HG02678 (cell line): ENCODE data around the gene DTNBP1.

ENCODE experiments used
- ATAC-seq: cut with Tn5 transposase; IDR thresholded peaks from one replicate; pipeline ENCODE4 v1.9.1; 2021; ENCODE audit warnings: mild to moderate bottlenecking, moderate library complexity; ENCODE audit not compliant: unreplicated experiment

DTNBP1 gene

GRCh38 chr6:15517600-15517999, 145.2 kb downstream of the DTNBP1 start:
- ATAC-seq, result no peak

DNA sequence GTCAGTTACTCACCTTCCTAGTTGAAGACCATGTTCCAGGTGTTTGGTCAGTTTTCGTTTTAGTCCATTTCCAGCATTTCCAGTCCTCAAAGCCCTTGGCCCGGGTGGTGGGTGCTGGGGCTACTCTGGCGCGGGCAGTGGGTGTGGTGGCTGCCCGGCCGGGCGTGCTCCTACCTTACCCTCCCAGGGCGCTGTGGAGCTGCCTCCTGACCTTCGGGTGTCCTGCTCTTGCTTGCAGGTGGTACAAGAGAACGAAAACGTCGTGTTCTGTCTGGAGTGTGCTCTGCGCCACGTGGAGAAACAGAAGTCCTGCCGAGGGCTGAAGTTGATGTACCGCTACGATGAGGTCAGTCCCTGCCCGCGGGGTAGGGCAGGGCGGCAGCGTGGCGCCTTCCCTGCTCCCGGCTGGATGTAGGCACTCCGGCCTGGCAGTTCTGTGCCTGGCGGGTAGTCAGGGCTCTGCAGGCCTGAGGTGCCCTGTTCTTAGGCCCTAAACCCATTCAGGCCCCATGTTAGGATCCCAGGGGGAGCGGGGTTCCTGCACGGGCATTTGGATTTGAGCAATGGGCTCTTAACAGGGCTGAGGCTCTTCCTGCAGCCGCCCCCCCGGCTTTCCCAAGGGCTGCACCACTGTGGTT, 145.8 kb downstream of the DTNBP1 start:
- no peak for ATAC-seq

DNA sequence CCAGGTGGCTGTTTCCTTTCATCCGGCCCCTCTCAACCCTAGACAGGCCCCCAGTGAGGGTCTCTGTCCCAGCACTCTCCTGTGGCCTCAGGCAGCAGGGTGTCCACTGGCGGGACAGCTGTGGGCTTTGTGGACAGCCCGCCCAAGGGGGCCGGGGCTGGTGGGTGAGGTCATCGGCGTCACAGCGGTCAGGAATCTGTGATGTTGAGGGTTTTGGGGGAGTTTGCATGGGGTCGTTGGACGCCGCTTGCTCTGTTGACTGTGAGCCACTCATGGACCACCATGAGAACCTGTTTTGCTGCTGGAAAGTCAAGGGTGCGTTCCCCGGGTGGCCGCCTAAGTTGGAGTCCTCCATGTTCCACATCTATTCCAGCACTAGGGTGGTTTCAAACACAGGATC, 146.4 kb downstream of the DTNBP1 start:
- no peak for ATAC-seq

GRCh38 chr6:15515660-15516375, 147.0 kb downstream of the DTNBP1 start:
- ATAC-seq, result no peak

- no peak for ATAC-seq
These were observed 147.6 kb downstream of the DTNBP1 start for GRCh38 chr6:15515226-15515625.

- ATAC-seq, result no peak
These were observed 148.8 kb downstream of the DTNBP1 start for GRCh38 chr6:15513801-15514711.

- no peak for ATAC-seq
These were observed 149.6 kb downstream of the DTNBP1 start for GRCh38 chr6:15513131-15513771.

- ATAC-seq, result no peak
These were observed 150.1 kb downstream of the DTNBP1 start for GRCh38 chr6:15512721-15513120.

DNA sequence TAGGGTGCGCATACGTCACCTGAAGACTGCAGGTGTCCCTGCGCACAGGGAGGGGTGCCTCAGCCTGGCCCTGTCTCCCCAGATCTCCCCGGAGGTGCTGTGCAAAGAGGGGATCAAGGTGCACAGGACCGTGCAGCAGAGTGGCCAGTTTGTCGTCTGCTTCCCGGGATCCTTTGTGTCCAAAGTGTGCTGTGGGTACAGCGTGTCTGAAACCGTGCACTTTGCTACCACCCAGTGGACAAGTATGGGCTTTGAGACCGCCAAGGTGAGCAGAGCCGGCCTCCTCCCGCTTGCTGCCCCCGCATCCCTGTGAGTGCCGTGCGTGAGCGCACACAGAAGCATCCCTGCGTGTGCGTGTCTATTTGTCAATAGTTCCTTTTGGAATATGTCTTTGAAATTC, 150.7 kb downstream of the DTNBP1 start:
- no peak for ATAC-seq

DNA sequence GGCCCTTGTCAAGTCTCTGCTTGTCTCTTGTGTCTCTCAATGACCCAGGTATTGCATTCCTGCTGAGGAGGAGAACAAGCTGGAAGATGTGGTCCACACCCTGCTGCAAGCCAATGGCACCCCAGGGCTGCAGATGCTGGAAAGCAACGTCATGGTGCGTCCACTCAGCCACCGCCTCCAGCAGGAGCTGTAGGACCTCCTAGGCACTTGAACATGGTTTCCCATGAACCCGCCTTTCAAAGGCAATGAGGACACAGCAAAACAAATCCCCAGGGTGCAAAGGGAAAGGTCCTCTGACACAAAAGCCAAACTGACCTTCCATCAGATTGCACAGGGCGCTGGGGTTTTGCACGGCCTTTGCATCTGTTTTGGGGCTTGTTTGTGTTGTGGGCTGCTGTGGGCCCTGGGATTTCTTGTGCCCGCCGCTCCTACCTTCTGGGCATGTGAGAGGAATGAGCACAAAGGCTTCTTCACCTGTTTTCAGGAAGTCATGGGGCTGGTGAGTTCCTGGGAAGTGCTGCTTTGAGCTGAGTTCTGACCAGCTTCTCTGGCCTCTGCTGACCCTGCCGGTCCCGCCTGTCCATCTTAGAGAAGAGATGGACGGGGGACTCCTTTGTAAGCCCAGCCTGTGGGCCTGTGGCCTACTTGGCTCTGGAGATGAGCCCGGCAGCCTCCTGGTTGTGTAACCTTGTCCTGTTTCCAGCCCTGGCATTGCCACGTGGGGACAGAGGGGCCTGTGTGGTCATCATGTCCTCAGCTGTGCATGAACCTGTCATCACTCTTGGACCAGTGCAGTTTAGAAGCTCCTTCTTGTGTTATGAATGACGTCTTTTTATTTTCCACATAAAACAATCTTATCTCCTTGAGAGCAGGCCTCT, 151.3 kb downstream of the DTNBP1 start:
- ATAC-seq, result no peak

- ATAC-seq, result no peak
These were observed 152.1 kb downstream of the DTNBP1 start for GRCh38 chr6:15510536-15511247.

GRCh38 chr6:15510121-15510520, 152.7 kb downstream of the DTNBP1 start:
- no peak for ATAC-seq

DNA sequence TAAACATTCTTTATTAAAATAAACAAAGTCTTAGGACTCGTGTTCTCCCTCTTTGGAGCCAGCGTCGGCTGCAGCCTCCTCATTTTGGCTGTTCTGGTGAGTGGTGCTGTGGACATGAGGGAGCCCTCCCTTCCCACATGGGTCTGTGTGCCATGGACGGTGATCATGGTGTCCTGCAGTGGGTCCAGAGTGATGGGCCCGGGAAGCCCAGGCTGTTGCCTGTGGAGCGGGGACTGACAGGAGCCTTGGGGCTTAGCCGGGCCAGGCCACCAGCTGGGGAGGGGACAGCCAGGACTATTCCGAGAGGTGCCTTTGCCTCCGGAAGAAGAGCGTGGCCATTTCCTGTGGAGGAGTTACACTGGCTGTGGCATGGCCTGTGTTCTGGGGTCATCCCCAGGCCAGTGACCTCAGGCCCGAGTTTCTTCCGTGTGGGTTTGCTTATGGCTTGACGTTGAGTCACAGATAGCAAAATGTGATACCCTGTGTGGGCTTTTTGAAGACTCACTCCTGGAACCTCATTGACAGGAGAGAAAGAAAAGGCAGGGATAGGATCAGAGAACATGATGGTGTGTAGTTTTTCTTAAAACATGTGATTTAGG, 153.4 kb downstream of the DTNBP1 start:
- ATAC-seq, result no peak

DNA sequence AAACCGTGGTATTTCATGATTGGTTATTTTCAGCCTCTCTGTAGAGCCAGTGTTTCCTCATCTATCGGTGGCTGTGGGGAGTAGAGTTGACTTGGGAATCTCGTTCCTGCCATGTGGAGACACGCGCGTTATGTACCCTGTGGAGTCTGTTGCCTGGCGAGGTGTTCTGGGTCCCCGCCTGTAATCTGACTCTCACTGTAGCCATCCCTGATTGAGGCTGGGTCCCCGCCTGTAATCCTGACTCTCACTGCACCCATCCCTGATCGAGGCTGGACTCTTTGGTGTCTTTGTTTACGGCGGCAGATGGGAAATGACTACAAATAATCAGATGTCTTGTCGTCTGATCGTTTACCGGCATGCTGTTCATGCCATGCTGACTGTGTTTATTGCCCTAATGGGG, 153.9 kb downstream of the DTNBP1 start:
- ATAC-seq, result no peak

- ATAC-seq, result no peak
These were observed 154.4 kb downstream of the DTNBP1 start for GRCh38 chr6:15508441-15508871.

GRCh38 chr6:15507746-15508145, 155.1 kb downstream of the DTNBP1 start:
- no peak for ATAC-seq

- ATAC-seq, result no peak
These were observed 155.6 kb downstream of the DTNBP1 start for GRCh38 chr6:15507221-15507620.

DNA sequence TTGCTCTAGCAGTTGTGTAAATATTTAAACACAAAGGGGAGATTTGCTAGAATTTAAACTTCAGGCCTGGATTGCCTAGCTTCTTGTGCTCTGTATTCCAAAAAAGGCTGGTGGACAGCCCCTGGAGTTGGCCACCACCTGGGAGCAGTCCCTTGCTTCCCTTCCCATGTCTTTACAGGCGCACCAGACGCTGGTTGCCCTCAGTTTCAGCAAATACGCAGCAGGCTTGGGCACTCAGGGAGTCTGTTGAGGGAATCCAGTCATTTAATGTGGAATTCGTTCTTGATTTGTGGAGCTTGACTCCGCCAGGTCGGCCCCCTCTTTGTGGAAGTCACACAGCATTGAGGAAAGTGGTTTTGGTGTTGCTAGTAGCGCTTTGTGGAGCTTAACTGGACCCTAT, 156.8 kb downstream of the DTNBP1 start:
- no peak for ATAC-seq

GRCh38 chr6:15505463-15505918, 157.3 kb downstream of the DTNBP1 start:
- no peak for ATAC-seq
